Muscle of leg (tissue), 11 donors: ENCODE data around the gene GRPEL2. TPM values are rescaled to one million over a fixed set of nuclear protein-coding genes. Genes with fewer than 3 reads are reported as not detected.

Source experiments
- DNase-seq: peaks from one replicate; pipeline ENCODE4 v3.0.0; 2013
- H3K27ac ChIP-seq: one replicate; pipeline ENCODE4 v1.5.1; 2013; ENCODE audit warnings: mild to moderate bottlenecking, low read length, control low read depth
- H3K27me3 ChIP-seq: one replicate; pipeline ENCODE4 v1.6.1; 2013; ENCODE audit warnings: low read length; ENCODE audit not compliant: control insufficient read depth, insufficient read depth
- H3K36me3 ChIP-seq: one replicate; pipeline ENCODE4 v1.6.1; 2013; ENCODE audit warnings: low read length; ENCODE audit not compliant: control insufficient read depth, insufficient read depth
- H3K4me1 ChIP-seq: one replicate; pipeline ENCODE4 v1.6.1; 2013; ENCODE audit warnings: low read length; ENCODE audit not compliant: control insufficient read depth, insufficient read depth
- H3K4me3 ChIP-seq: one replicate; pipeline ENCODE4 v1.5.1; 2013; ENCODE audit warnings: low read length, control low read depth
- H3K9me3 ChIP-seq: replicated peaks from 2 replicates; pipeline ENCODE4 v1.6.1; 2013; ENCODE audit warnings: low read depth, low read length; ENCODE audit not compliant: control insufficient read depth
- WGBS: methylation state at CpG from one replicate; pipeline ENCODE4 v1.1.5; 2013; ENCODE audit warnings: missing lambda C conversion rate; ENCODE audit not compliant: insufficient coverage; 5-methylcytosine and 5-hydroxymethylcytosine counted together
- polyA plus RNA-seq, 8 donors: library from polyadenylated mRNA; unstranded; fragments of 120-200 nt; gene quantifications; one replicate each; pipeline versions ENCODE4 v1.2.1 to v1.2.3, GENCODE V29; 2013; ENCODE audit warnings: inconsistent platforms in 1 of 8, low replicate concordance in 1 of 8; ENCODE audit not compliant: insufficient read length in 8 of 8, insufficient read depth in 1 of 8
- total RNA-seq: library from RNA; stranded (reverse); fragments of 120-200 nt; gene quantifications from one replicate; pipeline ENCODE4 v1.2.4, GENCODE V29; 2013

Gene GRPEL2
- total and polyA plus RNA-seq, 9 donors, result 11.0 to 22.6 (median 14.1) TPM

GRCh38 chr5:149372932-149373331 lies 27.6 kb downstream of the GRPEL2 start:
- peaks cover 56% of the 10 kb centered on the region for H3K4me1 ChIP-seq
- H3K9me3 ChIP-seq, result no peaks in the 10 kb centered on the region
- peaks cover 25% of the 10 kb centered on the region for H3K36me3 ChIP-seq
- H3K27ac ChIP-seq, result peak overlapping the region; percentile 20
- H3K4me3 ChIP-seq, result no peak overlapping the region
- WGBS, result no CpG with 5 or more reads among the region's 3 CpGs
- H3K27me3 ChIP-seq, result no peaks in the 10 kb centered on the region
- no peak for DNase-seq

GRCh38 chr5:149374303-149374702 lies 29.0 kb downstream of the GRPEL2 start:
- no peak overlapping the region for H3K4me3 ChIP-seq
- peaks cover 63% of the 10 kb centered on the region for H3K4me1 ChIP-seq
- WGBS, result 93% methylated on average over 18 of the region's 20 CpGs
- DNase-seq, result no peak
- no peaks in the 10 kb centered on the region for H3K9me3 ChIP-seq
- H3K36me3 ChIP-seq, result peaks cover 25% of the 10 kb centered on the region
- H3K27me3 ChIP-seq, result no peaks in the 10 kb centered on the region
- peak overlapping the region; percentile 7 for H3K27ac ChIP-seq

- no CpG with 5 or more reads among the region's 3 CpGs for WGBS
- DNase-seq, result no peak
- peaks cover 68% of the 10 kb centered on the region for H3K4me1 ChIP-seq
- peaks cover 25% of the 10 kb centered on the region for H3K36me3 ChIP-seq
- H3K9me3 ChIP-seq, result no peaks in the 10 kb centered on the region
- no peaks in the 10 kb centered on the region for H3K27me3 ChIP-seq
- H3K4me3 ChIP-seq, result no peak overlapping the region
- H3K27ac ChIP-seq, result peak overlapping the region; percentile 7
Observed at GRCh38 chr5:149374801-149375200, 29.5 kb downstream of the GRPEL2 start.

GRCh38 chr5:149375434-149375833 lies 30.1 kb downstream of the GRPEL2 start:
- DNase-seq, result no peak

GRCh38 chr5:149376104-149376503 lies 30.8 kb downstream of the GRPEL2 start:
- H3K4me3 ChIP-seq, result no peak overlapping the region
- H3K27me3 ChIP-seq, result no peaks in the 10 kb centered on the region
- H3K27ac ChIP-seq, result peak overlapping the region; percentile 49
- H3K4me1 ChIP-seq, result peaks cover 69% of the 10 kb centered on the region
- WGBS, result 94% methylated on average over 11 of the region's 12 CpGs
- DNase-seq, result no peak
- H3K9me3 ChIP-seq, result no peaks in the 10 kb centered on the region
- H3K36me3 ChIP-seq, result peaks cover 22% of the 10 kb centered on the region

More at GRCh38 chr5:149375434-149375833, 30.1 kb downstream of the GRPEL2 start:
- Histone ChIP-seq H3K27ac (no peak overlapping the region), H3K4me1 (peaks cover 69% of the 10 kb centered on the region), H3K27me3 (no peaks in the 10 kb centered on the region), H3K4me3 (no peak overlapping the region), H3K9me3 (no peaks in the 10 kb centered on the region), H3K36me3 (peaks cover 25% of the 10 kb centered on the region)
- 43% methylated on average over 1 of the region's 6 CpGs for WGBS

GRCh38 chr5:149376711-149377447 lies 31.6 kb downstream of the GRPEL2 start:
- Histone ChIP-seq H3K4me1 (peaks cover 69% of the 10 kb centered on the region), H3K27me3 (no peaks in the 10 kb centered on the region), H3K9me3 (no peaks in the 10 kb centered on the region), H3K27ac (peak overlapping the region; percentile 49), H3K36me3 (peaks cover 20% of the 10 kb centered on the region), H3K4me3 (peak overlapping the region; percentile 11)
- DNase-seq, result no peak
- WGBS, result 89% methylated on average over 6 of the region's 7 CpGs

GRCh38 chr5:149378241-149378820 lies 33.0 kb downstream of the GRPEL2 start:
- H3K27ac ChIP-seq, result peak overlapping the region; percentile 82
- H3K4me1 ChIP-seq, result peaks cover 70% of the 10 kb centered on the region
- DNase-seq, result no peak
- 34% methylated on average over 2 of the region's 5 CpGs for WGBS
- peak overlapping the region; percentile 38 for H3K4me3 ChIP-seq
- peaks cover 15% of the 10 kb centered on the region for H3K36me3 ChIP-seq
- H3K9me3 ChIP-seq, result no peaks in the 10 kb centered on the region
- H3K27me3 ChIP-seq, result no peaks in the 10 kb centered on the region

- 76% methylated on average over 21 of the region's 22 CpGs for WGBS
- H3K27ac ChIP-seq, result peak within 1 kb of the TSS; percentile 82
- H3K9me3 ChIP-seq, result no peaks in the 10 kb centered on the region
- peaks cover 70% of the 10 kb centered on the region for H3K4me1 ChIP-seq
- DNase-seq, result no peak
- H3K4me3 ChIP-seq, result peak within 1 kb of the TSS; percentile 38
- peaks cover 6% of the 10 kb centered on the region for H3K36me3 ChIP-seq
- no peaks in the 10 kb centered on the region for H3K27me3 ChIP-seq
Observed at GRCh38 chr5:149379177-149379761, 34.0 kb downstream of the GRPEL2 start, which contains the start of gene IL17B. Gene IL17B (minus strand): TSS chr5:149379292. CDS start chr5:149379225, 67 bp downstream.

GRCh38 chr5:149379818-149380374 lies 34.6 kb downstream of the GRPEL2 start:
- peaks cover 3% of the 10 kb centered on the region for H3K36me3 ChIP-seq
- 72% methylated on average over 3 of the region's 5 CpGs for WGBS
- DNase-seq, result no peak
- no peaks in the 10 kb centered on the region for H3K27me3 ChIP-seq
- peaks cover 67% of the 10 kb centered on the region for H3K4me1 ChIP-seq
- H3K4me3 ChIP-seq, result no peak overlapping the region
- peak overlapping the region; percentile 82 for H3K27ac ChIP-seq
- H3K9me3 ChIP-seq, result no peaks in the 10 kb centered on the region
